NCI-H345 treated with DMSO at 0.1 percent for 48 hours (cell line): ENCODE measurements around the gene KCNQ5.
"Not testable (repeated sequence)": the region's sequence is repeated elsewhere in the genome, so short reads cannot be mapped to it uniquely, and the experiment has no call there.

Experiments
- DNase-seq: peaks from one replicate; lab custom pipeline; 2025; ENCODE audit not compliant: unreplicated experiment; lab: John Stamatoyannopoulos, UW

The KCNQ5 gene

GRCh38 chr6:72892901-72893300, 271.0 kb downstream of the KCNQ5 start:
- DNase-seq = no peak

GRCh38 chr6:72894091-72894490, 272.2 kb downstream of the KCNQ5 start:
- DNase-seq = no peak

DNA sequence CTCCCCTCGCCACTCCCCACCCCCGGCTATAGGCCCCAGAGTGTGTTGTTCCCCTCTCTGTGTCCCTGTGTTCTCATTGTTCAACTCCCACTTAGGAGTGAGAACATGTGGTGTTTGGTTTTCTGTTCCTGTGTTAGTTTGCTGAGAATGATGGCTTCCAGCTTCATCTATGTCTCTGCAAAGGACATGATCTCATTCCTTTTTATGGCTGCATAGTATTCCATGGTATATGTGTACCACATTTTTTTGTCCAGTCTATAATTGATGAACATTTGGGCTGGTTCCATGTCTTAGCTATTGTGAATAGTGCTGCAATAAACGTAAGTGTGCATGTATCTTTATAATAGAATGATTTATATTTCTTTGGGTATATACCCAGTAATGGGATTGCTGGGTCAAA, 276.4 kb downstream of the KCNQ5 start:
- DNase-seq = not testable (repeated sequence)

GRCh38 chr6:72905705-72906478, 284.0 kb downstream of the KCNQ5 start:
- DNase-seq = no peak

- no peak for DNase-seq
These were observed 289.7 kb downstream of the KCNQ5 start for GRCh38 chr6:72911463-72912155.

- no peak for DNase-seq
These were observed 291.9 kb downstream of the KCNQ5 start for GRCh38 chr6:72913797-72914196.

GRCh38 chr6:72916298-72916697, 294.4 kb downstream of the KCNQ5 start:
- DNase-seq = no peak

DNA sequence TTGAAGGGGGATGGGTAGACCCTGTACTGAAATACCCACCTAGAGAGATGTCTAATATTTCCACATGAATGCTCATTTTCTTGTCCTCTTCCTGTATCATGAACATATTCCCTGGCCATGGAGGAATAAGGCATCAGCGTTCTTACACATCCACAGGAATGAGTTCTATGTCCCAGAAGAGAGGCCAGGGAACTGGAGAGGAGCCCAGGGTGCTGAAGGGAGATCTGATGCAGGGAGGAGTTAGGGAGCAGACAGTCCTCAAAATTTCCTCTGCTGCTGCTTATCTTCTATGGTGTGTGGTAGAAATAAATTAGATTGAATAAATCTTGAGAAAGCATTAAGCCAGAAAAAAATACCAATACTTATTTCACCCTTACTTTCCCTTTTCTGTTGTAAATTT, 295.0 kb downstream of the KCNQ5 start:
- DNase-seq = no peak

DNA sequence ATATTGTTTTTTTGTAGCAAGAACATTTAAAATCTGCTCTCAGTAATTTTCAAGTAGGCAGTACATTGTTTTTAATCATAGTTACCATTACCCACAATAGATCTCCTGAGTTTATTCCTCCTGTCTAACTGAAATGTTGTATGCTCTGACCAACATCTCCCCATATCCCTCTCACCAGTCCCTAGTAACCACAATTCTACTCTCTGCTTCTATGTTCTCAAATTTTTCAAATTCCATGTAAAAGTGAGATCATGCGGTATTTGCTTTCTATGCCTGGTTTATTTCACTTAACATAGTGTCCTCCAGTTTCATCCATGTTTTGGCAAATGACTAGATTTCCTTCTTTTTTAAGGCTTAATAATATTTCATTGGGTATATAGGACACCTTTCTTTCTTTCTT, 300.5 kb downstream of the KCNQ5 start:
- no peak for DNase-seq

GRCh38 chr6:72925136-72925535, 303.3 kb downstream of the KCNQ5 start:
- no peak for DNase-seq

DNA sequence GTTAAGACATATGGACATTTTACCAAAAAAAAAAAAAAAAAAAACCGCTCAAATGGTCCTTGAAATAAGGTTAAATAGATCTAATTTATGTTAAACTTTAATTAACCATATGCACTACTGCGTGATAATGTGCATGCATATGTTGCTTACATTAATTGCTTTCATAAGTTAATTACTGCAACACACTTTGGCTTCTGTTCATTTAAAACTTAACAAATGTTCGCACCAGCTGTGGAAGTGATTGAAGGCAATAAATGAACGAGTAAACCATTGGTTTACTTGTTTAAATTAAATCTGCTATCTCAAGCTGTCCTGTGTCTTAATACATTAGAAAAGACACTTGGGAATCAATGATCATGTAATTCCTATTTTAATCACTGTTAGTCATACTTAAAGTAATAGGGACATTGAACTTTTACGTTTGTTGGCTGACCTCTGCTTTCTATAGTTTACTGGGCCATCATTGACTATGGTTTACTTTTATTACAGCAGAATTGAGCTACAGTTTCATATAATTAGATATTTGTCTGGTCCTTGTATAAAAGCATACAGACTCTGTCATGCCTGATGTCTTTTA, 308.8 kb downstream of the KCNQ5 start:
- no peak for DNase-seq

- DNase-seq = no peak
These were observed 309.5 kb downstream of the KCNQ5 start for GRCh38 chr6:72931325-72931887.

DNA sequence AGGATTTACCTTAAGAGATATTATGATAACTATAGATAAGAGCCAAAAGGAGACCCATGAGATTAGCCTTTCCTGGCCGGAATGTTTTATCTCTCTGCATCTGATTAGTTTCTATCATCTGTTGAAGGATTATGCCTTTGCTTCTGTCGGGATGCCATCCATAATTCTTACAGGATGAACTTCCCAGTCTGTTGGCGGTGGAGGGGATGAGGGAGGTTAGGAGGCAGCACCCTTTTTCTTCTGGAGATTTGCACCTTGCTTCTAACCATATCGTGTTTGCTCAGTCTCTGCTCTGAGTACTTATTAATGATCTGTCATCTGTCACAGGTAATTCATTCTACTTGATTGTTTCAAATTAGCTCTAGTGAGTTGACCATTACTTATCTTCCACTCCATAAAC, 311.4 kb downstream of the KCNQ5 start:
- DNase-seq = no peak

DNA sequence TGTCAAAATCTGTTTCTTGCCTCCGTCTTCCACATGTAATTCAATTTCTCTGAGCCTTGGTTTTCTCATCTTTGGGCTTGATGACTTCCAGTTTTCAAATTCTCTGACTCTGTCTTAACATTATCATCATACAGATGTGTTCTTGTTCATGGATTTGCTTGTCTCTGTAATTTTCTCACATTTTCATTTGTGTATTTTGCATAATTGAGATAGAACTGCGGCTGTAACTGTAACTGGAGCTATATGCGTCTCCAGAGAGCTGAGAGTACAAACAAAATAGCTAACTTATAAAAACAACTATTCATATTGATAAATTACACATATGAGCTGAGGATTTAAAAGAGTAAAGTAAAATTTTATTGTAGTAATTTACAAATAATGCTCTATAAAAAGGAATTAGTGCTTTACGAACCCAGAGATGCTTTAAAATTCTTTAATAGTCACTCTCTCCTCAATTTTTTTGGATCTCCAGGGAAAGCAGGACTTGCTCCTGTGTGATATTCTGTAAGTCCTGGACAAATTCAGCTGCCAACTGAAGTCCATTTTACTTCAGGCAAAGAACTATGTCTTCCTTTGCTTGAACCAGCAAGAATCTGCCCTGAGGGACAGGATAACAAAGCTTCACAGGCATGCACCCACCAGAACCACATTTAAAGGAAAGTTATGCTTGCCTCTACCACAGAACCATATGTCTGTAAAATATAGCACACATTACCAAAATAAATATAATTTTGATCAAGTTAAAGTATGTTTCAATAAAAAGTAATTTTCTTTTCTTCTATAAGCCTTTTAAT, 315.1 kb downstream of the KCNQ5 start:
- no peak for DNase-seq

DNA sequence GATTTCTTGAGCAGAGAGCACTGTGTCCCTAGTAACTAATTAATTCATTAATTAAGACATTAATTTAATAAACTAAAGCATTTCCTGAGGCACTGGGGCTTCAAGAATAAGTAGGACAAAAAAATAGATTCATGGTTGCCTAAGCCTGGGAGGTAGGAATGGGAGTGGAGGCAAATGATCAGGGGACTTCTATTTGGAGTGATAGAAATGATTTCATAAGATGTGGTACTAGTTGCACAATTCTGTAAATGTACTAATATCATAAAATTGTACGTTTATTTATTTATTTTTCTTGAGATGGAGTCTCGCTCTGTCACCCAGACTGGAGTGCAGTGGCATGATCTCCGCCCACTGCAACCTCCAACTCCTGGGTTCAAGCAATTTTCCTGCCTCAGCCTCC, 316.2 kb downstream of the KCNQ5 start:
- DNase-seq = no peak

- DNase-seq = no peak
These were observed 317.1 kb downstream of the KCNQ5 start for GRCh38 chr6:72939004-72939403.

GRCh38 chr6:72940265-72940664, 318.4 kb downstream of the KCNQ5 start:
- no peak for DNase-seq

GRCh38 chr6:72941263-72941662, 319.4 kb downstream of the KCNQ5 start:
- no peak for DNase-seq

DNA sequence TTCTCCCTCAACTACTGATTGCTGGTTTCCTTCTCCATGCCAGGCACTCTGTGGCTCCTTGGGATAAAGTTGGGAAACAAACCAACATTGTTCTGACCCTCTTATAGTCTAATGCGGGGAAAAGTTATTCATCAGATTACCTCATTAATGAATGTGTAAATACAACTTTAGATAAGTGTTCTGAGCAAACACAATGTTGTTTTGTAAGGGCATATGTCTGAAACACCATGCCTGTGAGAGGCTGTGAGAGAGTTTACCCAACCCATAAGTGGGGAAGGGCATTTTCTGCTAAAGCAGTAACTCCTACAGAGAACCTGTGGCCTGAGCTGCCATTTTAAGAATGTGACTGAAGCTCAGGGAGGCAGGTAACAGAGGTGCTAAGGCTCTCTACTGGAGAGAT, 319.9 kb downstream of the KCNQ5 start:
- DNase-seq = peak; percentile 80

DNA sequence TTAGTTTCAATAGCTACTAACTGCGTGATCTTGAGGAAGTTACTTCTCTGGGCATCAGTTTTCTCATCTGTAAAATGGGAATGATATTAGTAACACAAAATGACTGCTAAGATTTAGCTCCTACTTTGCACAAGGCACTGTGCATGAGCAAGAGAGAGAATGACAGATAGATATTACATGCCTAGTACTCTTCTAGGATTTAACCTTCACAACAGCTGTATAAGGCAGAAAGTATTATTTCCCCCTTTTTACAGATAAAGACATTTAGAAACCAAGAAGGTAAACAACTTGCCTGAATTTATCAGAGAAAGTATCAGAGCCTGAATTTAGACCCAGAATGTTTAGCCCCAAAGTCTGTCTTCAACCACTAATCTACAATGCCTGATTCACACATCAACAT, 321.8 kb downstream of the KCNQ5 start:
- no peak for DNase-seq

DNA sequence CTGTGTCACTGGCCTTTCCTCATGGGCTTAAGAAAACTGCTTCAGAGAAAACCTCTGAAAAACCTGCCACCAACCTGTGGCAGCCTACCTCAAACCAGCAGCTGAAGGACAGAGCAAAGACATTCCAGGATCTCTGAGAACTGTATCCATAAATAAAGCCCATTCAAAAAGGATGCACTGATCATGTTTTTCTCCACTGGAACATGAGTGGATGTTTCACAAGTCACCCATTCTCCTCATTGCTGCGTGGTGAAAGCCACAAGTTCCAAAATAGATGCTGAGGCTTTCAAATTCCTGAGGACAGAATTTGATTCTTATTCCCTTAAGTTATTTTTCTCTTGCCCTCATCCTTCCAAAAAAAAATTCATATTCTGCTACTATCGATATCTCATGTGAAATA, 322.8 kb downstream of the KCNQ5 start:
- no peak for DNase-seq
